Pancreas (tissue), 10 donors: ENCODE results near the gene NNAT. TPM values are rescaled to one million over a fixed set of nuclear protein-coding genes. Genes with fewer than 3 reads are reported as not detected.

Experiments used
- ATAC-seq, 4 donors: fragments of 200-7000 bp; cut with Tn5 transposase; one replicate each; pipeline versions ENCODE4 v1.8.0 to v1.9.1; 2020; ENCODE audit warnings: mild to moderate bottlenecking in 4 of 4, moderate library complexity in 4 of 4
- DNase-seq, 6 donors: peaks; one replicate each; pipeline ENCODE4 v3.0.0-alpha.2; 2020
- FAIRE-seq: peaks from 2 replicates; lab custom pipeline; 2012; peaks lifted over from hg19 to GRCh38; lab: Jason Lieb, UNC
- H3K27ac ChIP-seq, 4 donors: fragments of 200-600 bp; sonication (generic); 1 replicate in 3 of 4; 2 replicates in 1 of 4; pipeline versions ENCODE4 v1.5.0 to v1.8.0; 2020
- H3K27me3 ChIP-seq, 4 donors: fragments of 200-600 bp; one replicate each; pipeline ENCODE4 v1.8.0; 2021
- H3K36me3 ChIP-seq, 3 donors: fragments of 200-600 bp; sonication (generic) in 1 of 3; one replicate each; pipeline versions ENCODE4 v1.5.0 to v1.8.0; 2020 to 2021
- H3K4me1 ChIP-seq, 3 donors: fragments of 200-600 bp; one replicate each; pipeline ENCODE4 v1.8.0; 2021
- H3K4me3 ChIP-seq, 4 donors: fragments of 200-600 bp; sonication (generic) in 2 of 4; one replicate each; pipeline versions ENCODE4 v1.5.0 to v1.8.0; 2020 to 2021
- H3K9me3 ChIP-seq, 4 donors: fragments of 200-600 bp; one replicate each; pipeline ENCODE4 v1.8.0; 2021
- WGBS, 2 donors: extraction: QIAGEN DNeasy Blood & Tissue Kit; methylation state at CpG; one replicate each; pipeline ENCODE4 v1.1.7; 2013; 5-methylcytosine and 5-hydroxymethylcytosine counted together
- intact Hi-C, 3 donors: fragments of 100-400 bp; cut with DNase I; formaldehyde crosslinking; loops; one replicate each; pipeline versions ENCODE4 v1.11.1 to v1.14.2; 2022
- polyA plus RNA-seq, 2 donors: library from polyadenylated mRNA; stranded (reverse); fragments of 200-250 nt; gene quantifications; one replicate each; pipeline ENCODE4 v1.2.3, GENCODE V29; 2013
- total RNA-seq, 6 donors: library from RNA; stranded (reverse); fragmentation: NEBNext Ultra II Directional in 4 of 6; extraction: Animal tissue kit (Norgen Biotek cat#: 25700) in 4 of 6; gene quantifications; one replicate each; pipeline versions ENCODE4 v1.2.1 to v1.2.4, GENCODE V29; 2021 to 2023
- TF ChIP-seq, protein P1 (sequence below), 4 donors: fragments of 200-600 bp; sonication (generic) in 3 of 4; IDR thresholded peaks; one replicate each; pipeline versions ENCODE4 v1.5.0 to v1.8.0; 2021; ENCODE audit warnings: antibody characterized with exemption in 4 of 4
- donor health status: healthy with polysubstance abuse.
- donor health status: DM: no; HTN: no; CAD: no; lungs with moderate emphysema.
- donor health status: DM: no; HTN: no; CAD: no.
- donor health status: control.
- donor health status: control.
- donor health status: Bipolar disorder and iron deficiency.
- donor health status: DM: yes; HTN: yes; CAD: no.
- donor health status: DM: no; HTN: no; CAD: no.
- donor health status: DM: no; HTN: no; CAD: no.
- donor health status: DM: yes; HTN: yes; CAD: no.

The NNAT gene
- total and polyA plus RNA-seq, 8 donors = 0.31 to 1.0 (median 0.63) TPM; not detected in 4

DNA sequence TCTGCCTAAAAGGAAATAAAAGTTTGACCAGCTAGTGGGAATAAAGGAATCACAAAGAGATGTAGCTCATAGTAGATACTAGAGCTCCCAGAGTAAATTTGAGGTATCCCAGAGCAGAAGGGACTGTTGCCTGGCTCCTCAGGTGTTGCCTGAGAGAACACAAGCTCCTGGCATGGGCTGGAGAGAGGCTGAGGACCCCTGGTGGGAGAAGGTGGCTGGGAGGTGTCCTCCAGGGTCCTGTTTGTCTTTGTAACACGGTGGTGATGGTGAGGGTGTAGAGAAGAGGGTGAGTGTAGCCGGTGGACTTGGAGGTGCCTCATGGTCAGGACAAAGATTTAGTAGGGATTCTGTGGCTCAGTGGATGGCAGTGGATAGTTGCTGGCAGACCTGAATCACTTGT is 28.1 kb upstream of the NNAT start:
- WGBS, 2 donors = 61 to 76% methylated on average over 2 of the region's 2 CpGs
- H3K27me3 ChIP-seq = no peaks in the 10 kb centered on the region
- no peak for DNase-seq
- no peaks in the 10 kb centered on the region for H3K9me3 ChIP-seq
- H3K27ac ChIP-seq = no peak overlapping the region
- intact Hi-C loops = loop anchor here in 1 of 3 donors (10.0 kb wide), 1 partner anchor 88 kb away; no protein-coding TSS in a partner anchor
- no peak overlapping the region for H3K4me3 ChIP-seq
- H3K36me3 ChIP-seq = no peaks in the 10 kb centered on the region
- TF ChIP-seq, protein P1, sequence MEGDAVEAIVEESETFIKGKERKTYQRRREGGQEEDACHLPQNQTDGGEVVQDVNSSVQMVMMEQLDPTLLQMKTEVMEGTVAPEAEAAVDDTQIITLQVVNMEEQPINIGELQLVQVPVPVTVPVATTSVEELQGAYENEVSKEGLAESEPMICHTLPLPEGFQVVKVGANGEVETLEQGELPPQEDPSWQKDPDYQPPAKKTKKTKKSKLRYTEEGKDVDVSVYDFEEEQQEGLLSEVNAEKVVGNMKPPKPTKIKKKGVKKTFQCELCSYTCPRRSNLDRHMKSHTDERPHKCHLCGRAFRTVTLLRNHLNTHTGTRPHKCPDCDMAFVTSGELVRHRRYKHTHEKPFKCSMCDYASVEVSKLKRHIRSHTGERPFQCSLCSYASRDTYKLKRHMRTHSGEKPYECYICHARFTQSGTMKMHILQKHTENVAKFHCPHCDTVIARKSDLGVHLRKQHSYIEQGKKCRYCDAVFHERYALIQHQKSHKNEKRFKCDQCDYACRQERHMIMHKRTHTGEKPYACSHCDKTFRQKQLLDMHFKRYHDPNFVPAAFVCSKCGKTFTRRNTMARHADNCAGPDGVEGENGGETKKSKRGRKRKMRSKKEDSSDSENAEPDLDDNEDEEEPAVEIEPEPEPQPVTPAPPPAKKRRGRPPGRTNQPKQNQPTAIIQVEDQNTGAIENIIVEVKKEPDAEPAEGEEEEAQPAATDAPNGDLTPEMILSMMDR (IDR thresholded peaks at IDR 0.05) = no peak
- FAIRE-seq = no peak
- H3K4me1 ChIP-seq = no peaks in the 10 kb centered on the region
- no peak for ATAC-seq

DNA sequence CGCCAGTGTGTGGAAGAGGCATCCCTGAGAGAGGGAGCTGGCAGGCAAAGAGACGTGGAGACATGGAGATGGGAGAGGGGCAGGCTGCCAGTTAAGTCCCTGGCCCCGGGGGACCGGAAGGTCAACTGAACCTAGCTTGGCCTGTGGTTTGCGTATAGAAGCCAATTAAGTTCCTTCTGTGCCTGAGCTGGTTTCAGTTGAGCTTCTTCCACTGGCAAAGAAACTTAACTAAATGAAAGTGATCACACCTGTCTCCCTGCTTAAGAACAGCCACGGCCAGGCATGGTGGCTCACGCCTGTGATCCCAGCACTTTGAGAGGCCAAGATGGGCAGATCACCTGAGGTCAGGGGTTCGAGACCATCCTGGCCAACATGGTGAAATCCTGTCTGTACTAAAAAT is 26.7 kb upstream of the NNAT start:
- Histone ChIP-seq H3K9me3 (no peaks in the 10 kb centered on the region), H3K36me3 (no peaks in the 10 kb centered on the region), H3K4me3 (no peak overlapping the region), H3K4me1 (no peaks in the 10 kb centered on the region), H3K27ac (no peak overlapping the region), H3K27me3 (no peaks in the 10 kb centered on the region)
- ATAC-seq (no peak), DNase-seq (no peak), FAIRE-seq (no peak)
- intact Hi-C loops = loop anchor here in 1 of 3 donors (10.0 kb wide), 1 partner anchor 90 kb away; no protein-coding TSS in a partner anchor
- TF ChIP-seq, protein P1 (IDR thresholded peaks at IDR 0.05) = no peak
- WGBS, 2 donors = 90 to 93% methylated on average over 8 of the region's 8 CpGs

DNA sequence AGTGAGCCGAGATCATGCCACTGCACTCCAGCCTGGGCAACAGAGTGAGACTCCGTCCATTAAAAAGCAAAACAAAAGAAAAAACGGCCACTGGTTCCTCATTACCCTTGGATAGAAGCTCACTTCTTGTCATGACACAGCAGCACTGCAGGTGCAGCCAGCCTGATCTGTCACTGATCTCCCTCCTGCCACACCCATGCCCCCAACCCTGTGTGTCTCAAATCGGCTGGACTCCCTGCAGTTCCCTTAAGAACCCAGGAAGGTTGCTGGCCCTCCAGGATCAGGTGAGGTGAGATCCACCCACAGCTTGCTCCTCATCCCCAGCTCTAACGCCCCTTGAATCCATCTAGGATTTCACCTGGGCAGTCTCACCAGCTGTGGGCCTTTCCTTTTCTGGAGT is 26.3 kb upstream of the NNAT start:
- no peak for DNase-seq
- H3K36me3 ChIP-seq = no peaks in the 10 kb centered on the region
- no peak for FAIRE-seq
- H3K27me3 ChIP-seq = no peaks in the 10 kb centered on the region
- TF ChIP-seq, protein P1 (IDR thresholded peaks at IDR 0.05) = no peak
- no peak overlapping the region for H3K27ac ChIP-seq
- no peaks in the 10 kb centered on the region for H3K4me1 ChIP-seq
- no peak for ATAC-seq
- WGBS, 2 donors = 79 to 84% methylated on average over 5 of the region's 5 CpGs
- no peak overlapping the region for H3K4me3 ChIP-seq
- intact Hi-C loops = loop anchor here in 1 of 3 donors (10.0 kb wide), 1 partner anchor 90 kb away; no protein-coding TSS in a partner anchor
- H3K9me3 ChIP-seq = no peaks in the 10 kb centered on the region

DNA sequence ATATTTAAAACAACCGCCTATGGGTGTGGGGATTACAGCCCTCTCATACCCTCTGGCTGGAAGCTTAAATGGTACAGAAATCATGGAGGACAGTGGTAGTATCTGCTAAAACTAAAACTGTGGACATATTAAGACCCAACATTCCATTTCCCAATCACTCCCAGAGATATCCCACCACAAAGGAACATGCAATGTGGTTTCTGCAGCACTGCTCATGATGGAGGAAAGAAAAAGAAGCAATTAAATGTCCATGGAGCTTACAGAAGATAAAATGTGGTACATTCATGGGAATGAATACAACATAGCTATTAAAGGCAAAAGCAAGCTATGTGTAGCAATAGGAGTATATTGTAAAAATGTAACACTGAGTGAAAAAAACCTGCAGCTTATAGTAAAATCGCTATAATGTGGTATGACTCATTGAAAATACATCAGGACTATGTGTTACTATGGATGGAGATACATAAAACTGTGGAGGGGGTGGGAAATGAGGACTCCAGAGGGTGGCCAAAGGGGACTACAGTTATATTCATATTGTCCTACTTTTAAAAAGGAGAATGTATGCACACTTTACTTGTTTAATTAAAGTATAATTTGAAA is 22.9 kb upstream of the NNAT start:
- DNase-seq = no peak
- WGBS, 2 donors = 89 to 90% methylated on average over 2 of the region's 2 CpGs
- no peak for ATAC-seq
- Histone ChIP-seq H3K36me3 (no peaks in the 10 kb centered on the region), H3K4me1 (no peaks in the 10 kb centered on the region), H3K27ac (no peak overlapping the region), H3K27me3 (no peaks in the 10 kb centered on the region), H3K4me3 (no peak overlapping the region), H3K9me3 (no peaks in the 10 kb centered on the region)
- FAIRE-seq = no peak
- TF ChIP-seq, protein P1 (IDR thresholded peaks at IDR 0.05) = no peak
- intact Hi-C loops = loop anchor here in 1 of 3 donors (10.0 kb wide), 1 partner anchor 93 kb away; no protein-coding TSS in a partner anchor

DNA sequence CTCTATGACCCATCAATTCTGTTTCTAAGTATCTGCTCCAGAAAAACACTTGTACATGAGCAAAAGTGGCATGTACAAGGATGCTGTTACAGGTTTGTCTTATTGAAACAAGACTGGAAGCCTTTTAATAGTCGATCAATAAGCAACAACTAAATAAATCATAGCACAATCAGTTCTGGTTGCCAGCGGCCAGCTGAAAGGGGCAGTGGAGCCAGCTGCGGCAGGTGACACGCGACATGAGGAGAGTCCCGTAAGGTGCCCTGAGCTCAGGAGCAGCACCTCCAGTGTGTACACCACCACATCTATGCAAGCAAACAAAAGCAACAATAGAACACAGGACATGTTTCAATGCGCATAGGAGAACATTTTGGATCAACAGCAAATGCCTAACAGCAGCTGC is 20.7 kb upstream of the NNAT start:
- DNase-seq = no peak
- intact Hi-C loops = no loop called here
- no peaks in the 10 kb centered on the region for H3K4me1 ChIP-seq

More for the DNA sequence above, 20.7 kb upstream of the NNAT start:
- no peak for ATAC-seq
- H3K9me3 ChIP-seq = no peaks in the 10 kb centered on the region
- H3K36me3 ChIP-seq = no peaks in the 10 kb centered on the region
- no peak overlapping the region for H3K4me3 ChIP-seq
- TF ChIP-seq, protein P1 (IDR thresholded peaks at IDR 0.05) = no peak
- H3K27me3 ChIP-seq = no peaks in the 10 kb centered on the region
- WGBS, 2 donors = 83 to 91% methylated on average over 7 of the region's 7 CpGs
- no peak overlapping the region for H3K27ac ChIP-seq
- FAIRE-seq = no peak
